Measurements from ENCODE around the gene ACTG1. TPM values are rescaled to one million over a fixed set of nuclear protein-coding genes. Genes with fewer than 3 reads are reported as not detected.
A peak's percentile ranks its signal among the peaks of the same experiment; 100 is the strongest.

The ACTG1 gene
- total RNA-seq, 1 experiment from 2014 or later, result 2,136 TPM

GRCh38 chr17:81518113-81518784, 5.7 kb upstream of the ACTG1 start:
- DNase-seq (ENCODE audit: low read depth), result no peak

GRCh38 chr17:81517339-81518112, 4.9 kb upstream of the ACTG1 start:
- no peak for DNase-seq (ENCODE audit: low read depth)

GRCh38 chr17:81517009-81517338, 4.4 kb upstream of the ACTG1 start:
- DNase-seq (ENCODE audit: low read depth), result no peak

GRCh38 chr17:81516439-81516838, 3.8 kb upstream of the ACTG1 start:
- no peak for DNase-seq (ENCODE audit: low read depth)

- no peak for DNase-seq (ENCODE audit: low read depth)
These were observed 3.0 kb upstream of the ACTG1 start for GRCh38 chr17:81515530-81516041.

- peak; percentile 84 for DNase-seq (ENCODE audit: low read depth)
These were observed 2.3 kb upstream of the ACTG1 start for GRCh38 chr17:81514739-81515529.

- no peak for DNase-seq (ENCODE audit: low read depth)
These were observed 1.8 kb upstream of the ACTG1 start for GRCh38 chr17:81514489-81514738.

- DNase-seq (ENCODE audit: low read depth), result peak; percentile 70
These were observed 1.3 kb upstream of the ACTG1 start for GRCh38 chr17:81513753-81514488.

GRCh38 chr17:81513372-81513752, 763 bp upstream of the ACTG1 start:
- DNase-seq (ENCODE audit: low read depth), result peak; percentile 60

GRCh38 chr17:81511804-81512561, 616 bp downstream of the ACTG1 start:
- no peak for DNase-seq (ENCODE audit: low read depth)

- DNase-seq (ENCODE audit: low read depth), result no peak
These were observed 1.1 kb downstream of the ACTG1 start for GRCh38 chr17:81511554-81511803.

- no peak for DNase-seq (ENCODE audit: low read depth)
These were observed 1.6 kb downstream of the ACTG1 start for GRCh38 chr17:81510785-81511553.

- no peak for DNase-seq (ENCODE audit: low read depth)
These were observed 2.4 kb downstream of the ACTG1 start for GRCh38 chr17:81509972-81510784.

- DNase-seq (ENCODE audit: low read depth), result no peak
These were observed 3.2 kb downstream of the ACTG1 start for GRCh38 chr17:81509207-81509971.

GRCh38 chr17:81508639-81509206, 3.9 kb downstream of the ACTG1 start:
- DNase-seq (ENCODE audit: low read depth), result peak; percentile 49

GRCh38 chr17:81503619-81504018, 9.0 kb downstream of the ACTG1 start:
- no peak for DNase-seq (ENCODE audit: low read depth)

- no peak for DNase-seq (ENCODE audit: low read depth)
These were observed 10.1 kb downstream of the ACTG1 start for GRCh38 chr17:81502471-81503017.

GRCh38 chr17:81500047-81500446, 12.6 kb downstream of the ACTG1 start:
- DNase-seq (ENCODE audit: low read depth), result no peak

GRCh38 chr17:81499601-81499970, 13.0 kb downstream of the ACTG1 start:
- DNase-seq (ENCODE audit: low read depth), result no peak
